T-cell (primary cell): ENCODE results near the gene SPATA12. TPM values are rescaled to one million over a fixed set of nuclear protein-coding genes. Genes with fewer than 3 reads are reported as not detected.

Experiments
- ATAC-seq, 4 experiments: fragments of 200-7000 bp in 3 of 4; fragments of 150-1000 bp in 1 of 4; cut with Tn5 transposase; replicated peaks in 1 of 4; 1 replicate in 3 of 4; 2 replicates in 1 of 4; pipeline ENCODE4 v1.10.0; 2021; ENCODE audit warnings: moderate library complexity in 3 of 4, mild to moderate bottlenecking in 2 of 4, moderate number of reproducible peaks in 1 of 4
- CTCF ChIA-PET, 2 donors: fragments of 300-600 bp; sonication (Branson Sonifier 250); formaldehyde crosslinking; loops; one replicate each; lab custom pipeline; 2022; ENCODE audit warnings: antibody characterized with exemption in 2 of 2; lab: Charles Lee
- POLR2A ChIA-PET, 2 donors: fragments of 300-600 bp; sonication (Branson Sonifier 250); formaldehyde crosslinking; loops; one replicate each; lab custom pipeline; 2022; ENCODE audit warnings: antibody characterized with exemption in 2 of 2; lab: Charles Lee
- DNase-seq, 35 experiments: peaks; one replicate each; pipeline versions ENCODE4 v3.0.0 to v3.0.0-alpha.2; 2013 to 2023
- H3K27ac ChIP-seq: one replicate; pipeline ENCODE4 v1.5.1; 2013; ENCODE audit warnings: low read length
- H3K27me3 ChIP-seq, 2 experiments: replicated peaks in 1 of 2; 1 replicate in 1 of 2; 2 replicates in 1 of 2; pipeline versions ENCODE4 v1.6.1 to v1.7.0; 2013; ENCODE audit warnings: low read length in 1 of 2, mixed read lengths in 1 of 2; ENCODE audit not compliant: control insufficient read depth in 2 of 2, insufficient read depth in 2 of 2; ENCODE audit errors: extremely low read depth in 1 of 2
- H3K36me3 ChIP-seq, 2 donors: 1 replicate in 1 of 2; 2 replicates in 1 of 2; pipeline versions ENCODE4 v1.6.1 to v1.7.0; 2013; ENCODE audit warnings: low read length in 1 of 2; ENCODE audit not compliant: control insufficient read depth in 2 of 2, insufficient read depth in 1 of 2; ENCODE audit errors: extremely low read depth in 1 of 2
- H3K4me1 ChIP-seq, 2 experiments: 1 replicate in 1 of 2; 2 replicates in 1 of 2; pipeline versions ENCODE4 v1.6.1 to v1.7.0; 2013; ENCODE audit warnings: low read length in 2 of 2, mixed read lengths in 1 of 2; ENCODE audit not compliant: insufficient read depth in 2 of 2, control insufficient read depth in 1 of 2; ENCODE audit errors: extremely low read depth in 1 of 2
- H3K4me3 ChIP-seq, 2 donors: 1 replicate in 1 of 2; 2 replicates in 1 of 2; pipeline versions ENCODE4 v1.5.1 to v1.7.0; 2013; ENCODE audit warnings: mild to moderate bottlenecking in 2 of 2, low read length in 1 of 2, moderate library complexity in 1 of 2; ENCODE audit not compliant: control insufficient read depth in 1 of 2; ENCODE audit errors: extremely low read depth in 1 of 2
- H3K9me3 ChIP-seq: 2 replicates; pipeline ENCODE4 v1.7.0; 2013
- H3K27ac Mint-ChIP-seq, 2 donors: one replicate each; pipeline ENCODE4 v1.8.0; 2020 to 2021; ENCODE audit warnings: mild to moderate bottlenecking in 2 of 2, mixed read lengths in 2 of 2
- H3K27me3 Mint-ChIP-seq, 2 donors: one replicate each; pipeline ENCODE4 v1.8.0; 2021 to 2022; ENCODE audit warnings: mixed read lengths in 2 of 2
- H3K36me3 Mint-ChIP-seq: one replicate; pipeline ENCODE4 v1.8.0; 2021; ENCODE audit warnings: mixed read lengths
- H3K4me1 Mint-ChIP-seq, 3 donors: one replicate each; pipeline ENCODE4 v1.8.0; 2020 to 2022; ENCODE audit warnings: mixed read lengths in 3 of 3, mild to moderate bottlenecking in 1 of 3
- H3K4me3 Mint-ChIP-seq, 3 donors: one replicate each; pipeline ENCODE4 v1.8.0; 2020 to 2022; ENCODE audit warnings: mild to moderate bottlenecking in 3 of 3, mixed read lengths in 3 of 3, moderate library complexity in 3 of 3
- H3K9me3 Mint-ChIP-seq, 3 donors: one replicate each; pipeline ENCODE4 v1.8.0; 2020 to 2022; ENCODE audit warnings: mixed read lengths in 3 of 3
- WGBS: methylation state at CpG from one replicate; pipeline ENCODE4 v1.1.5; 2013; ENCODE audit warnings: missing lambda C conversion rate; ENCODE audit not compliant: insufficient coverage; 5-methylcytosine and 5-hydroxymethylcytosine counted together
- total RNA-seq, 35 experiments: library from RNA in 6 of 35; stranded (reverse) in 6 of 35; fragments of 120-200 nt in 1 of 35; gene quantifications; one replicate each; pipeline versions ENCODE4 v1.2.1 to v1.2.4 and lab custom pipeline; 2013 to 2026

SPATA12 gene
- total RNA-seq, 5 donors from 2014 or later (not counting 1 experiment from before 2014, with no cell fraction given): not detected

DNA sequence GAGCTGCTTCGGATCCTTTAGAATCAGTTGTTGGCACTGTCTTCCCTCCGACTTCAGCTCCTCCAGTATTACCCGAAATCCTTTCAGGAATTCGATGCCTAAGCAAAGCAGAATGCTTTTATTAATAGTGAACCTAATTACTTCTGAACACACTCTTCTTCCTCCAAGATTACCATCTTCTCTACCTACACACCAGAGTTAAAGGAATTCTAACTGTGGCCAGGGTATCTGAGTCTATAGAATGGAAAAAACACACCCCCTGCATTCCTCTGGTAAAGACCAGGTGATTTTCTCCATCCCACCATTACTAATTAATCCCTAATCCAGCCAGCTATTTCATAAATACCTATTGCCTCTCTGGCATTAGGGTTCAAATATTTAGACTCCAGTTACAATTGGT lies 49.8 kb downstream of the SPATA12 start:
- ChIA-PET POLR2A (no interaction called here), CTCF (interaction anchor here in 1 of 2 donors (1.5 kb wide), 1 partner anchor 8 kb away, joined by 4 read pairs; no protein-coding TSS in a partner anchor)
- H3K27me3 Mint-ChIP-seq: peaks cover 0 to 11% of the 10 kb centered on the region in 2 donors
- Histone ChIP-seq H3K4me3 (no peak overlapping the region), H3K9me3 (no peaks in the 10 kb centered on the region), H3K4me1 (no peaks in the 10 kb centered on the region), H3K27me3 (peaks cover 0 to 12% of the 10 kb centered on the region in 2 experiments), H3K36me3 (no peaks in the 10 kb centered on the region), H3K27ac (no peak overlapping the region)
- H3K9me3 Mint-ChIP-seq: no peaks in the 10 kb centered on the region
- WGBS: 92% methylated on average over 4 of the region's 4 CpGs
- H3K4me1 Mint-ChIP-seq: peaks cover 0 to 4% (median 0%) of the 10 kb centered on the region in 3 donors
- no peak for ATAC-seq
- no peak for DNase-seq
- no peaks in the 10 kb centered on the region for H3K36me3 Mint-ChIP-seq
- no peak overlapping the region for H3K27ac Mint-ChIP-seq
- H3K4me3 Mint-ChIP-seq: no peak overlapping the region

DNA sequence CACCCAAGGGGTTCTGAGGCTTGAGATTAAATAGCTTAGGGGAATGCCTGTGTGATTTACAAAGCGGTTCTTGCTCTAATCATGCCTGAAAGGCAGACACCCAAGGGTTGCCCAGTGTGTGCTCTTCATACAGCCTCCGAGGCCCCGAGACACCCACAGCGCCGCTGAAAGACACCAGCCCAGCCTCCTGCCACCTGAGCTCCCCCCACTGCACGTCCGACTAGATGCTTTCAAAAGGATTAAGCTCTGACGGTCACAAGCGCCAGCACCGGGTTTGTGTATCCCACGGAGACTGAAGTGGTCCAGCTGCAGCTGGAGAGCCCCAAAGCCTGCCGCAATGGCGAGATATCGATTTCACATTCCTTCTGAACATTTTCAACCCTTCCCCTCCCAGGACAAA lies 50.3 kb downstream of the SPATA12 start:
- Mint-ChIP-seq H3K27ac (no peak overlapping the region), H3K4me3 (no peak overlapping the region), H3K4me1 (peaks cover 0 to 4% (median 0%) of the 10 kb centered on the region in 3 donors), H3K27me3 (peaks cover 0 to 11% of the 10 kb centered on the region in 2 donors), H3K9me3 (no peaks in the 10 kb centered on the region), H3K36me3 (no peaks in the 10 kb centered on the region)
- ChIA-PET CTCF (interaction anchor here in 1 of 2 donors (1.5 kb wide), 1 partner anchor 9 kb away, joined by 4 read pairs; no protein-coding TSS in a partner anchor), POLR2A (no interaction called here)
- DNase-seq (no peak), ATAC-seq (no peak)
- 79% methylated on average over 7 of the region's 14 CpGs for WGBS
- Histone ChIP-seq H3K4me3 (no peak overlapping the region), H3K27ac (no peak overlapping the region), H3K9me3 (no peaks in the 10 kb centered on the region), H3K36me3 (no peaks in the 10 kb centered on the region), H3K27me3 (peaks cover 0 to 12% of the 10 kb centered on the region in 2 experiments), H3K4me1 (no peaks in the 10 kb centered on the region)

DNA sequence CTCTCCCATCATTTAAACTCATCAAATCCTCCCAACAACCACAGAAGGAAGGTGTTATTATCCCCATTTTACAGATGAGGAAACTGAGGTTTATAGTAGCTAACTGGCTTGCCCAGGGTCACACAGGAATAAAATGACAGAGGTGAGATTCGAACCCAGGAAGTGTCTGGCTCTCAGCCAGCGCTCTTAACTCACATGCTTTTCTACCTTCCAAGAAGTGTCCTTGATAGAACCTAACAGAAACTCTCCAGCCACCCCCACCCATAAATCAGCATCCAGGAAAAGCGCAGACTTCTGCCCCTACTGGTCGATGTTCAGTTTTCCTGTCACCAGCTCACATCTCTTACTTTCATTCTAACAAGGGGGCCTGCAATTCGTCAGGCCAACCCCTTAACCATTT lies 51.7 kb downstream of the SPATA12 start:
- Mint-ChIP-seq H3K27me3 (peaks cover 0 to 9% of the 10 kb centered on the region in 2 donors), H3K9me3 (no peaks in the 10 kb centered on the region), H3K27ac (no peak overlapping the region), H3K4me3 (no peak overlapping the region), H3K36me3 (no peaks in the 10 kb centered on the region), H3K4me1 (peaks cover 0 to 4% (median 0%) of the 10 kb centered on the region in 3 donors)
- DNase-seq (no peak), ATAC-seq (no peak)
- Histone ChIP-seq H3K36me3 (no peaks in the 10 kb centered on the region), H3K4me3 (no peak overlapping the region), H3K4me1 (no peaks in the 10 kb centered on the region), H3K9me3 (no peaks in the 10 kb centered on the region), H3K27ac (no peak overlapping the region), H3K27me3 (peaks cover 0 to 12% of the 10 kb centered on the region in 2 experiments)
- WGBS: 43% methylated on average over 4 of the region's 5 CpGs
- ChIA-PET POLR2A (no interaction called here), CTCF (no interaction called here)

DNA sequence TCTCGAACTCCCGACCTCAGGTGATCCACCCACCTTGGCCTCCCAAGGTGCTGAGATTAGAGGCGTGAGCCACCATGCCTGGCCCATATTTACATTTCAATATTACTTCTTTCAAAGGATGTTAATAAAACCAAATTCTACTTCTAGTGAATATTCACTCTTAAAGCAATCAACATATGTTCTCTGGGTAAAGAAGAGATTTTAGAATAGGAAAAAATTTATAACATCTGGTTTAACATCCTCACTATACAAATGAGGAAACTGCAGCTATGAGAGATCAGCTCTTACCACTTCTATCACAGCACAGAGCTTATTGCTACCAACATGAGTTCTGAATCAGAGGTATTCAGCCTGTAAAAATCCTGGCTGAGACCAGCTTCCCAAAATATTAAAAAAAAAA lies 56.0 kb downstream of the SPATA12 start:
- POLR2A ChIA-PET: interaction anchor here in 1 of 2 donors (0.6 kb wide), 1 partner anchor 456 kb away, joined by 5 read pairs; no protein-coding TSS in a partner anchor
- no peak for ATAC-seq
- H3K4me1 Mint-ChIP-seq: peaks cover 0 to 4% (median 0%) of the 10 kb centered on the region in 3 donors

DNA sequence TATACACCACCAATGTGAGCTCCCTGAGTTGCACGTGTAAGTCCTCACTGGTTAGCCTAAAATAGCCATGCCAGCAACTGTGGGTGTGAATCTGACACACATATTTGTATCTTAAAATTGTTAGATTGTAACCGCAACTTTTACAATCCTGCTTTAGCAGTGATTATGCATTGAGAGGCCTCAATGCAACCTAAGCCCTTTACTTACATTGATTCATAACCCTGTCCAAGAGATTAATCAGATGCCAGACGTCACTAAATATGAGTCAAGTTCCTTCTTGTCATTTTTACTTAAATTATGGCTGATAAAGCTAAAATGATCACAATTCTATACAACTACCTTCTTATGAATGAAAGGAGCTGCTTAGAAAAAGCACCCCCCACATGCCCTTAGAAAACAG lies 57.8 kb downstream of the SPATA12 start:
- no peaks in the 10 kb centered on the region for H3K36me3 Mint-ChIP-seq
- H3K4me3 Mint-ChIP-seq: no peak overlapping the region
- no peaks in the 10 kb centered on the region for H3K9me3 ChIP-seq
- H3K4me1 ChIP-seq: no peaks in the 10 kb centered on the region
- H3K27ac ChIP-seq: no peak overlapping the region
- peaks cover 0 to 7% of the 10 kb centered on the region in 2 experiments for H3K27me3 ChIP-seq
- peaks cover 13 to 16% of the 10 kb centered on the region in 2 donors for H3K27me3 Mint-ChIP-seq
- ChIA-PET POLR2A (no interaction called here), CTCF (no interaction called here)
- no peaks in the 10 kb centered on the region for H3K9me3 Mint-ChIP-seq
- no CpG with 5 or more reads among the region's 3 CpGs for WGBS
- H3K36me3 ChIP-seq: no peaks in the 10 kb centered on the region
- no peaks in the 10 kb centered on the region for H3K4me1 Mint-ChIP-seq
- DNase-seq (no peak), ATAC-seq (no peak)
- H3K4me3 ChIP-seq: no peak overlapping the region
- no peak overlapping the region for H3K27ac Mint-ChIP-seq

More for the DNA sequence above, 56.0 kb downstream of the SPATA12 start:
- no peak overlapping the region for H3K4me3 Mint-ChIP-seq
- H3K9me3 Mint-ChIP-seq: no peaks in the 10 kb centered on the region
- H3K9me3 ChIP-seq: no peaks in the 10 kb centered on the region
- no CpG with 5 or more reads among the region's 3 CpGs for WGBS
- peaks cover 2 to 8% of the 10 kb centered on the region in 2 donors for H3K27me3 Mint-ChIP-seq
- H3K27me3 ChIP-seq: peaks cover 0 to 3% of the 10 kb centered on the region in 2 experiments
- H3K27ac Mint-ChIP-seq: no peak overlapping the region
- no peaks in the 10 kb centered on the region for H3K4me1 ChIP-seq
- H3K4me3 ChIP-seq: no peak overlapping the region
- no peak overlapping the region for H3K27ac ChIP-seq
- no peaks in the 10 kb centered on the region for H3K36me3 Mint-ChIP-seq
- CTCF ChIA-PET: interaction anchor here (0.6 to 0.7 kb wide), 2 partner anchors 20 to 29 kb away, joined by 3 to 5 read pairs; no protein-coding TSS in a partner anchor
- DNase-seq: no peak
- no peaks in the 10 kb centered on the region for H3K36me3 ChIP-seq

DNA sequence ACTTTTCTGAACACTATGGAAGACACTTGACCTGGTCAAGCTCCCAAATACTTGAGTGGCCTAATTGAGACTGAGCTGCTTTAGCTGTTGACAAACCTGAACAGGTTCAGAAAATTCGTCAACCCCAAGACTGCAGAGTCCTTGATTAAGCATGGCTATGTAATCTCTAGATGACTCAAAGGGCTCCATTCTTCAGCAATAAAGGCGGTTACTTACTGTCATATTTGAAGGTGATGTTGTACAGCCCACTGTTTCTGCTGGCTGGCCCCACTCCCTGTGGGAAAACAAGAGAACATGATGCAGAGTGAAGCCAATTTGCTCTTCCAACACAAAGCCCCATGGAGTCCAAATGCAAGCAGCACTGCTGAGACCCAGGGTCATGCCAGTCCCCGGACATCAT lies 59.6 kb downstream of the SPATA12 start:
- no peak overlapping the region for H3K4me3 Mint-ChIP-seq
- ChIA-PET POLR2A (no interaction called here), CTCF (no interaction called here)
- H3K36me3 ChIP-seq: no peaks in the 10 kb centered on the region
- peaks cover 17 to 19% of the 10 kb centered on the region in 2 donors for H3K27me3 Mint-ChIP-seq
- H3K9me3 Mint-ChIP-seq: no peaks in the 10 kb centered on the region
- H3K27me3 ChIP-seq: peaks cover 0 to 13% of the 10 kb centered on the region in 2 experiments
- DNase-seq: no peak
- 79% methylated on average over 2 of the region's 3 CpGs for WGBS
- no peak overlapping the region for H3K27ac ChIP-seq
- H3K27ac Mint-ChIP-seq: no peak overlapping the region
- no peak overlapping the region for H3K4me3 ChIP-seq
- no peaks in the 10 kb centered on the region for H3K36me3 Mint-ChIP-seq
- H3K4me1 Mint-ChIP-seq: no peaks in the 10 kb centered on the region
- no peak for ATAC-seq
- no peaks in the 10 kb centered on the region for H3K4me1 ChIP-seq
- no peaks in the 10 kb centered on the region for H3K9me3 ChIP-seq
